HG03432 (cell line): ENCODE data around the gene CPT1C.

ENCODE experiments used
- ATAC-seq: cut with Tn5 transposase; IDR thresholded peaks from one replicate; pipeline ENCODE4 v1.9.1; 2021; ENCODE audit warnings: mild to moderate bottlenecking, moderate library complexity; ENCODE audit not compliant: unreplicated experiment

Gene CPT1C

GRCh38 chr19:49660338-49660961, 30.5 kb upstream of the CPT1C start:
- ATAC-seq = no peak

- no peak for ATAC-seq
Measured at GRCh38 chr19:49662011-49662410, 28.9 kb upstream of the CPT1C start.

- ATAC-seq = no peak
Measured at GRCh38 chr19:49663224-49663623, 27.7 kb upstream of the CPT1C start.

- peak; percentile 47 for ATAC-seq
Measured at GRCh38 chr19:49664171-49665035, 26.5 kb upstream of the CPT1C start.

GRCh38 chr19:49665036-49665350, 25.9 kb upstream of the CPT1C start:
- ATAC-seq = no peak

GRCh38 chr19:49665351-49666119, 25.4 kb upstream of the CPT1C start, which contains the start of the genes BCL2L12 and IRF3:
Gene BCL2L12 (plus strand): TSS chr19:49665933. CDS start chr19:49666693, 760 bp downstream.
Gene IRF3 (minus strand): TSS chr19:49665857. CDS start chr19:49664838, 1,019 bp downstream.
- ATAC-seq = peak; percentile 71

GRCh38 chr19:49666120-49666444, 24.8 kb upstream of the CPT1C start:
- no peak for ATAC-seq

GRCh38 chr19:49667473-49667872, 23.4 kb upstream of the CPT1C start:
- no peak for ATAC-seq

- no peak for ATAC-seq
Measured at GRCh38 chr19:49669516-49669915, 21.4 kb upstream of the CPT1C start.

- no peak for ATAC-seq
Measured at GRCh38 chr19:49672131-49672919, 18.6 kb upstream of the CPT1C start.

GRCh38 chr19:49676136-49676783, 14.7 kb upstream of the CPT1C start:
- ATAC-seq = peak; percentile 24

- ATAC-seq = peak; percentile 62
Measured at GRCh38 chr19:49676784-49677230, 14.1 kb upstream of the CPT1C start.

GRCh38 chr19:49677231-49677900, 13.6 kb upstream of the CPT1C start, which contains the start of gene PRMT1:
Gene PRMT1 (plus strand): TSS chr19:49677271. CDS start chr19:49677281, 10 bp downstream.
- no peak for ATAC-seq

- no peak for ATAC-seq
Measured at GRCh38 chr19:49677901-49678674, 12.8 kb upstream of the CPT1C start.

- ATAC-seq = no peak
Measured at GRCh38 chr19:49678985-49679770, 11.7 kb upstream of the CPT1C start.

- no peak for ATAC-seq
Measured at GRCh38 chr19:49679771-49680413, 11.0 kb upstream of the CPT1C start.
